Endothelial cell of umbilical vein (primary cell): ENCODE results near the gene ALDOA. TPM values are rescaled to one million over a fixed set of nuclear protein-coding genes. Genes with fewer than 3 reads are reported as not detected.

ENCODE experiments used
- BruUV-seq: library from RNA; stranded (reverse); fragments of 400-500 nt; replicated peaks from 2 replicates; lab custom pipeline; 2021; lab: Mats Ljungman, UMichigan
- CTCF ChIA-PET: fragments of 300-600, 350-600 bp; sonication (Branson Sonifier 250); formaldehyde crosslinking; loops from one replicate; lab custom pipeline; 2021; ENCODE audit warnings: antibody characterized with exemption, inconsistent platforms; lab: Charles Lee
- POLR2A ChIA-PET: fragments of 300-600, 350-600 bp; sonication (Branson Sonifier 250); formaldehyde crosslinking; loops from one replicate; lab custom pipeline; 2021; ENCODE audit warnings: antibody characterized with exemption, inconsistent platforms; lab: Charles Lee
- DNase-seq: peaks from one replicate; pipeline ENCODE4 v3.0.0-alpha.2; 2011; ENCODE audit warnings: low read depth, low spot score
- FAIRE-seq: peaks from 2 replicates; lab custom pipeline; 2011; peaks lifted over from hg19 to GRCh38; lab: Jason Lieb, UNC
- H2AFZ ChIP-seq: 2 replicates; pipeline ENCODE4 v1.6.0; 2012; ENCODE audit warnings: low read depth, low read length, control low read depth, inconsistent platforms
- H3K27ac ChIP-seq: 2 replicates; pipeline ENCODE4 v1.5.1; 2011; ENCODE audit warnings: low read depth, mild to moderate bottlenecking, control low read depth, low read length, moderate library complexity; ENCODE audit not compliant: insufficient read depth
- H3K27me3 ChIP-seq, 2 experiments: 2 replicates each; pipeline versions ENCODE4 v1.6.0 to v1.6.1; 2011; ENCODE audit warnings: low read length in 2 of 2, mixed read lengths in 1 of 2; ENCODE audit not compliant: control insufficient read depth in 2 of 2, insufficient read depth in 2 of 2
- H3K36me3 ChIP-seq, 2 experiments: 2 replicates in 1 of 2; 3 replicates in 1 of 2; pipeline ENCODE4 v1.5.1; 2011; ENCODE audit warnings: low read length in 2 of 2, mild to moderate bottlenecking in 1 of 2, moderate library complexity in 1 of 2; ENCODE audit not compliant: control insufficient read depth in 2 of 2, insufficient read depth in 2 of 2; ENCODE audit errors: extremely low read depth in 1 of 2
- H3K4me1 ChIP-seq: 3 replicates; pipeline ENCODE4 v1.5.1; 2011; ENCODE audit warnings: mild to moderate bottlenecking, low read length; ENCODE audit not compliant: control insufficient read depth, insufficient read depth; ENCODE audit errors: extremely low read depth
- H3K4me2 ChIP-seq: 2 replicates; pipeline ENCODE4 v1.6.1; 2011; ENCODE audit warnings: low read length, control low read depth, mixed read lengths; ENCODE audit not compliant: insufficient read depth
- H3K4me3 ChIP-seq, 3 experiments: fragments of 200-600 bp in 1 of 3; sonication (generic), shearing (Covaris generic) in 1 of 3; replicated peaks in 1 of 3; 2 replicates each; pipeline ENCODE4 v1.5.1; 2011 to 2016; ENCODE audit warnings: control low read depth in 3 of 3, low read length in 3 of 3, mild to moderate bottlenecking in 2 of 3, inconsistent platforms in 1 of 3, low read depth in 1 of 3, moderate library complexity in 1 of 3; ENCODE audit not compliant: insufficient read depth in 1 of 3
- H3K79me2 ChIP-seq: 2 replicates; pipeline ENCODE4 v1.6.0; 2012; ENCODE audit warnings: low read length, inconsistent platforms; ENCODE audit not compliant: control insufficient read depth, insufficient read depth
- H3K9ac ChIP-seq: replicated peaks from 2 replicates; pipeline ENCODE3; 2011; ENCODE audit warnings: low read length, control low read depth; ENCODE audit not compliant: insufficient read depth; ENCODE audit errors: extremely low read depth
- H3K9me1 ChIP-seq: replicated peaks from 3 replicates; pipeline ENCODE4 v1.6.0; 2011; ENCODE audit warnings: mild to moderate bottlenecking, low read length; ENCODE audit not compliant: control insufficient read depth, insufficient read depth; ENCODE audit errors: extremely low read depth
- H3K9me3 ChIP-seq: replicated peaks from 2 replicates; pipeline ENCODE4 v1.5.1; 2012; ENCODE audit warnings: low read length, inconsistent platforms; ENCODE audit not compliant: control insufficient read depth, insufficient read depth
- H4K20me1 ChIP-seq: replicated peaks from 2 replicates; pipeline ENCODE3; 2011; ENCODE audit warnings: mild to moderate bottlenecking, low read length; ENCODE audit not compliant: control insufficient read depth, insufficient read depth; ENCODE audit errors: extremely low read depth
- CTCF ChIP-seq, 2 donors: IDR thresholded peaks; 1 replicate in 1 of 2; 2 replicates in 1 of 2; pipeline ENCODE4 v1.5.1; 2011; ENCODE audit warnings: low read length in 2 of 2, mild to moderate bottlenecking in 2 of 2, moderate library complexity in 2 of 2, control low read depth in 1 of 2, inconsistent platforms in 1 of 2, low read depth in 1 of 2; ENCODE audit not compliant: insufficient read depth in 1 of 2; ENCODE audit errors: extremely low read depth in 1 of 2
- EZH2 ChIP-seq: IDR thresholded peaks from 2 replicates; pipeline ENCODE4 v1.6.1; 2012; ENCODE audit warnings: borderline replicate concordance, low read depth, mild to moderate bottlenecking, moderate library complexity, low read length, inconsistent platforms; ENCODE audit not compliant: severe bottlenecking
- FOS ChIP-seq: IDR thresholded peaks from 2 replicates; pipeline ENCODE4 v1.6.1; 2011; ENCODE audit warnings: mild to moderate bottlenecking, low read length, moderate library complexity, borderline replicate concordance; ENCODE audit not compliant: insufficient read depth
- GATA2 ChIP-seq: IDR thresholded peaks from 2 replicates; pipeline ENCODE4 v1.7.0; 2011; ENCODE audit warnings: low read depth, mild to moderate bottlenecking, moderate library complexity, mixed read lengths, low read length; ENCODE audit not compliant: insufficient read length, insufficient read depth
- JUN ChIP-seq: IDR thresholded peaks from 2 replicates; pipeline ENCODE4 v1.6.1; 2011; ENCODE audit warnings: borderline replicate concordance, low read depth; ENCODE audit not compliant: insufficient read length, insufficient read depth
- MAX ChIP-seq: IDR thresholded peaks from 2 replicates; pipeline ENCODE4 v1.6.1; 2011; ENCODE audit not compliant: insufficient read depth, insufficient read length
- MYC ChIP-seq: IDR thresholded peaks from one replicate; pipeline ENCODE4 v1.6.1; 2011; ENCODE audit warnings: mild to moderate bottlenecking, low read depth, low read length
- POLR2A ChIP-seq: IDR thresholded peaks from 2 replicates; pipeline ENCODE4 v1.6.1; 2012; ENCODE audit warnings: low read depth, mild to moderate bottlenecking, control low read depth, low read length
- POLR2AphosphoS5 ChIP-seq: IDR thresholded peaks from 2 replicates; pipeline ENCODE4 v1.6.1; 2012; ENCODE audit warnings: low read depth, mild to moderate bottlenecking, control low read depth, low read length, moderate library complexity; ENCODE audit not compliant: insufficient read depth
- dilution Hi-C: fragments of 300-500 bp; cut with MboI; formaldehyde crosslinking; loops from one replicate; pipeline ENCODE4 v1.15.0; 2019; ENCODE audit warnings: low sequenced_read_pairs; ENCODE audit not compliant: extremely low pct_ligation_motif_present
- intact Hi-C: fragments of 100-400 bp; cut with micrococcal nuclease; formaldehyde crosslinking; loops from one replicate; pipeline ENCODE4 v1.10.0; 2022
- polyA plus RNA-seq, 4 experiments: library from polyadenylated mRNA; depleted of rRNA in 3 of 4; stranded (reverse) in 3 of 4; unstranded in 1 of 4; fragments of >200 nt; gene quantifications; 2 replicates each; pipeline versions ENCODE4 v1.2.1 to v1.2.3, GENCODE V29; 2011 to 2012; ENCODE audit warnings: missing spikeins in 1 of 4
- total RNA-seq: library from RNA; stranded (reverse); gene quantifications from 2 replicates; pipeline ENCODE4 v1.2.3, GENCODE V29; 2021

Gene ALDOA
- total and polyA plus RNA-seq, 2 donors (not counting 3 experiments of a cell fraction or from before 2014, with no cell fraction given): 871 to 1,114 TPM

GRCh38 chr16:30069611-30070462 lies 4.3 kb downstream of the ALDOA start:
- H3K27ac ChIP-seq: no peak overlapping the region
- ChIA-PET CTCF (interaction anchor here (0.9 kb wide), 1 partner anchor 23 kb away, joined by 3 read pairs; no protein-coding TSS in a partner anchor), POLR2A (interaction anchor here (0.5 to 0.8 kb wide), 2 partner anchors 22 to 111 kb away, joined by 5 to 8 read pairs; partner anchors contain the start of gene TBX6)
- peaks cover 14% of the 10 kb centered on the region for H3K4me1 ChIP-seq
- no peak for TF ChIP-seq EZH2
- TF ChIP-seq POLR2AphosphoS5: no peak
- TSS peak; percentile 6 for BruUV-seq
- H3K4me3 ChIP-seq: no peak overlapping the region
- no peak overlapping the region for H2AFZ ChIP-seq
- no peaks in the 10 kb centered on the region for H3K9me1 ChIP-seq
- DNase-seq (no peak), FAIRE-seq (no peak)
- dilution Hi-C loops (no loop called here), intact Hi-C loops (no loop called here)
- no peaks in the 10 kb centered on the region for H3K9me3 ChIP-seq
- H3K4me2 ChIP-seq: no peak overlapping the region
- no peak overlapping the region for H3K9ac ChIP-seq
- peaks cover 24 to 42% of the 10 kb centered on the region in 2 experiments for H3K36me3 ChIP-seq
- peaks cover 46% of the 10 kb centered on the region for H3K79me2 ChIP-seq
- no peaks in the 10 kb centered on the region for H3K27me3 ChIP-seq
- no peaks in the 10 kb centered on the region for H4K20me1 ChIP-seq

- no peaks in the 10 kb centered on the region for H3K9me1 ChIP-seq
- CTCF ChIA-PET: interaction anchor here (0.9 to 1.8 kb wide), 2 partner anchors 15 to 22 kb away, joined by 3 to 5 read pairs; no protein-coding TSS in a partner anchor
- TF ChIP-seq MAX (no peak), GATA2 (no peak), POLR2A (no peak), FOS (no peak), CTCF (IDR thresholded peaks at IDR 0.05; ENCODE audit: extremely low read depth in 1 of 2, insufficient read depth in 1 of 2, low read depth in 1 of 2, low read length in 2 of 2) (no peak), POLR2AphosphoS5 (no peak), EZH2 (no peak), MYC (no peak), JUN (no peak)
- H3K9ac ChIP-seq: no peak overlapping the region
- POLR2A ChIA-PET: interaction anchor here (0.5 to 0.8 kb wide), 3 partner anchors 15 to 112 kb away, joined by 3 to 8 read pairs (median 5); partner anchors contain the start of gene TBX6
- no peaks in the 10 kb centered on the region for H3K27me3 ChIP-seq
- no peaks in the 10 kb centered on the region for H3K9me3 ChIP-seq
- peaks cover 19% of the 10 kb centered on the region for H3K4me1 ChIP-seq
- H2AFZ ChIP-seq: no peak overlapping the region
- no peak for FAIRE-seq
- no peaks in the 10 kb centered on the region for H4K20me1 ChIP-seq
- peaks cover 46% of the 10 kb centered on the region for H3K79me2 ChIP-seq
- H3K4me3 ChIP-seq: no peak overlapping the region
- no TSS peak for BruUV-seq
- no peak overlapping the region for H3K4me2 ChIP-seq
- no peak for DNase-seq
- intact Hi-C loops (no loop called here), dilution Hi-C loops (no loop called here)
- no peak overlapping the region for H3K27ac ChIP-seq
- peaks cover 24 to 42% of the 10 kb centered on the region in 2 experiments for H3K36me3 ChIP-seq
These were observed 4.9 kb downstream of the ALDOA start for GRCh38 chr16:30070490-30070889.
